ENCODE results near the gene TCHP.

TCHP gene

DNA sequence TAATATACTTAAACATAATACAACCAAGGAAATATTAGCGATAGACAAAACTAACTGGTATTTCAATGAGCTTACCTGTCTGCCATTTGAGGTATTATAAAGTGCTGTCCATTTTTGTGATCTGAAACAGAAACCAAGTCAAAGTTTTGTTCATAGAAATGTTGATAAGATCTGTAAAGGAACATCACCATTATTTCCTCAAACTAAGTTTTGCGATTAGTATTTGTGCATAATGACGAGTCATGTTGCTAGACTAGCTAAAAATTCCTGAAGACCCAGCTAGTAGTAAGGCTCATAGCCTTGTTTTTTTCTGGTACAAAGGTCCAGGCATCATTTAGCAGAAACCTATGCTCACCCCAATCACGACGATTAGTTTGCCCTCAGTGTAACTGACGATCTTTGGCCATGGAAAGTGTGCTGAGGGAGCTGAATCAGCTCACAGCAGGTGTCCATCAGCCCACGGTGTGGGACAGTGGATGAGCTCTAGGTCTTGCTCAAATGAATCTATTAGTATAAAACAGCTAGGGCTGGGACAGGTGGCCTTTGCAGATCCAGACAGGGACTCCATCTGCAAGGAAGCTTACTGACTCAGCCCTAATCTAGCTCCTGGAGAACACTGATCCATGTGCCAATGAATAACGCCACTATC, 67.4 kb downstream of the TCHP start:
- DNase-seq: no peak
